GM18951 (cell line): ENCODE measurements around the gene DBX1.

Source experiments
- POLR2A ChIP-seq: IDR thresholded peaks from 4 replicates; pipeline ENCODE4 v1.6.1; 2011; ENCODE audit warnings: mild to moderate bottlenecking; ENCODE audit not compliant: insufficient read length, insufficient read depth; ENCODE audit errors: extremely low read depth
- in situ Hi-C: fragments of 300-500 bp; cut with MboI; formaldehyde crosslinking; loops from one replicate; pipeline ENCODE4 v1.12.0; 2022; ENCODE audit warnings: low sequenced_read_pairs, mixed read lengths, inconsistent platforms; ENCODE audit not compliant: unreplicated experiment

Gene DBX1

DNA sequence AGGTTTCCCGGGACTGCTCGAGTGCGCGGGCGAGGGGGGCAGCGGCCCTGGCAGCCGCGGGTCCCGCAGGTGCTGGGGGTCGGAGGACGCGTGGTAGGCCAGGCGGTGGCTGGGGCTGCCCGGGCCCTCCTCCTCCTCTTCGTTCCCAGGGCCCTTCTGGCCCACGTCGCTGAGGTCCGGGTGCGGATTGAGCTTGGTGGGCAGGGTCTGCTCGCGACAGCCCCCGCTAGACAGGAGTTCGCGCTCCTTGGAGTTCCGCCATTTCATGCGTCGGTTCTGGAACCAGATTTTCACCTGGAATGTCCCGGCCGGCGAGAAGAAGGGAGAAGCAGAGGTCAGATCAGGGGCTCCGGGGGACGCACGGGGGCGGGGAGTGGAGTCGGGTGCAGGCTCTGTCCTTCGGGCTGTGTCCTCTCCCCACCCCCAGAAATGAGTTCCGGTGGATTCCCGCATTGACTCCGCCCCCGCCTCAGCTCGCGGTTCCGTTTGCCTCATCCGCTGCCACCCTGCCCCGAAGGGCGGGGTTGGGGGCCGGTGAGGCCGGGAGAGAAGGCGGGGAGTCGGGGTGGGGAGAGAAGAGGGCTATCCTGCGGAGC is 3.9 kb downstream of the DBX1 start:
- in situ Hi-C loops: no loop called here
- no peak for TF ChIP-seq POLR2A

- in situ Hi-C loops: no loop called here
- TF ChIP-seq POLR2A: no peak
Measured at GRCh38 chr11:20155683-20156279, 4.5 kb downstream of the DBX1 start.

DNA sequence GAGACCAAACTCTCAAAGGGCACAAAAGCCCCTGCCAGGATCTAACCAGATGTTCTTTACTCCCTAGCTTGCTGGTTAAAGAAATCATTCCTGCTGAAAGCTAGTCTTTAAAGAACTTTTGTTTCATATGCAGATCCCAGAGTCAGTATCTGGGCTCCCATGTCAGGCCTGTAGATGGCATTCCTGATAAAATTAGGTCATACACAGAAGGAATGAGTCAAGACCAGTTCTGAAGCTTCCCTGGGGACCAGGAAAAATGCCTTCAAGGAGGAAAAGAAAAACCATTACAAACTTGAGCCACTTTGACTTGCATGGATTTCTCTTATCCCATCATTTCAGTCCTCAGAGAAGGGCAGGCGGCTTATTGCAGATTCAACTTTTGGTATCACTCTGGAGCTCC is 5.9 kb downstream of the DBX1 start:
- in situ Hi-C loops: no loop called here
- no peak for TF ChIP-seq POLR2A

GRCh38 chr11:20138707-20139106 is 21.6 kb downstream of the DBX1 start:
- in situ Hi-C loops: loop anchor here (25.0 kb wide), 1 partner anchor 474 kb away; no protein-coding TSS in a partner anchor
- TF ChIP-seq POLR2A: no peak

GRCh38 chr11:20137637-20138036 is 22.6 kb downstream of the DBX1 start:
- in situ Hi-C loops: loop anchor here (25.0 kb wide), 1 partner anchor 475 kb away; no protein-coding TSS in a partner anchor
- TF ChIP-seq POLR2A: no peak

- in situ Hi-C loops: loop anchor here (25.0 kb wide), 1 partner anchor 477 kb away; no protein-coding TSS in a partner anchor
- no peak for TF ChIP-seq POLR2A
Measured at GRCh38 chr11:20134991-20135736, 25.1 kb downstream of the DBX1 start.

GRCh38 chr11:20132667-20133039 is 27.6 kb downstream of the DBX1 start:
- TF ChIP-seq POLR2A: no peak
- in situ Hi-C loops: loop anchor here (25.0 kb wide), 1 partner anchor 480 kb away; no protein-coding TSS in a partner anchor

DNA sequence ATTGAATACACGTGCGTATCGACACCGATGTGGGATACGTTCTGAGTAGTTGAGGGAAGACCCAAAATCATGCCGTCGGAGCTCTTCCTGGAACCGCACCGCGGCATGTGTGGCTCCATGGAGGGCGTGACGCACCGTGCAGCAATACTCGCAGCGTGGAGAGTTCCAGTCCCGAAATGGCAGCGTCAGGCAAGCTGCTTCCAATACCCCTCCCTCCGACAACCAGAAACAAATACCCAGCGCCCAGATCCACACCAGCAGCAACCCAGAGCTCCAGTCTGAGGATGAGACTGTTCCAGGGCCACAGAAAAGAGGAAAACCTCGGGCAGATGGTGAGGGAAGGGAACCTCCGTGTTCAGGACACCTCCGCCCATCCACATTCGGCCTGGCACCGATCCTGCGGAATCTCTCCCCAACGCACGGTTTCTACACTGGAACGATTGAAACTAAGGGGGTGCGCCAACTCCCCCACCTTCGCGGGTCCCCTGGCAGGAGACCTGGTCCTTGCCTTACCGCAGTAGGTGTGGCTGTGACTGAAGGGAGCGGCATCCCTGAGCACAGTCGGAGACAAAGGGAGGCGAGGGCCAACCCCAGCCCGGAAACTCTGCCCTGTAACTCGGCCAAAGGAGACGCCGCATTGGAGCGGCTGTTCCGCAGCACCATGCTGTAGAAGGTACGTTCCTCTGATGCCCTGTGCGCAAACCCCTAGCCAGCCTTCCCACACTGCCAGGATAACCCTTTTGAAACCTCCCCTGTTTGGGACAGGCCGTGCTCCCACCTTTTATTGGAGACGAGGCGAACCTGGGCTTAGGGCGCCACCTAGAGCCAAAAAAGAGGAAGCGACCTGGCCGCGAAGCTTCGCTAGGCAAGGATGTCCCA is 28.2 kb downstream of the DBX1 start:
- in situ Hi-C loops: loop anchor here (25.0 kb wide), 1 partner anchor 480 kb away; no protein-coding TSS in a partner anchor
- TF ChIP-seq POLR2A: no peak

GRCh38 chr11:20129665-20130064 is 30.6 kb downstream of the DBX1 start:
- in situ Hi-C loops: loop anchor here (5.0 to 25.0 kb wide), 2 partner anchors 208 to 483 kb away; no protein-coding TSS in a partner anchor
- TF ChIP-seq POLR2A: no peak

- in situ Hi-C loops: loop anchor here (5.0 to 25.0 kb wide), 2 partner anchors 209 to 484 kb away; no protein-coding TSS in a partner anchor
Measured at GRCh38 chr11:20128528-20128825, 31.8 kb downstream of the DBX1 start.

DNA sequence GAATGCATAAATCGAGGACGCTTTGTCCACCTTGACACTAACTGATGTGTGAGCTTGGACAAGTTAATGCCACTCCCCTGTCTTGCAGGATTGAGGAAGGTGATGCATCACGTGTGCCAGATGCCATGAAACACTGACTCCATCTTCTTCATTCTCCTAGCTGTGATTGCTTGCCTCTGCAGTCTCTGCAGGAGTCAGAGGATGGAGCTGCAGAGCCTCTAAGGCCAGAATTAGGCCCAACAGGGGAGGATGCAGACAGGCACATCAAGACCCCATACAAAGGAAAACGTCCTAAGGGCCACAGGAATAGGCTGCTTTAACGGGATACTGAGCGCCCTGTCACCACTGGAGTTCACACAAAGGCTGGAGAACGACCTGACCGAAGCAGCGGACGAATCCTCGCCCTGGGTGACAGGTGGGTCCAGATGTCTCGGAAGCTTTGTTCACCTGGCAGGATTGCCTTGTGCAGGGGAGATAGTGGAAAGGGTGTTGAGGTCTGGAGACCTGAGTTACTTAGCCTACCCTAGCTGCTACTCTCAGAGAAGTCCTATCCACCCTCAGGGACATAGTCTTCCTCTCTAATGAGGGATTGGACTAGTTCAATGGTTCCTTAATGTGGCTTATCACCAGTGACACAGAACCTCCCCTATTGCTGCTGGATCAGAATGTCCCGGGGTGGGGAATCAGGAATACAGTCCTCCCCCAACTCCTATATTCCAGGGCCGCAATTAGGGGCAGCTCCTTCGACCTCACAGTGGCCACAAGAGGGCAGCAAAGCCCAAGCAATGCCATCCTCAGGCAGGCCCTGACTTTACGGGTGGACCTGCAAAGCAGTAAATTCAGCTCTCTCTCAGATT is 32.4 kb downstream of the DBX1 start:
- in situ Hi-C loops: loop anchor here (5.0 to 25.0 kb wide), 2 partner anchors 209 to 484 kb away; no protein-coding TSS in a partner anchor
- no peak for TF ChIP-seq POLR2A

GRCh38 chr11:20126724-20127123 is 33.6 kb downstream of the DBX1 start:
- TF ChIP-seq POLR2A: no peak
- in situ Hi-C loops: loop anchor here (5.0 to 25.0 kb wide), 2 partner anchors 211 to 486 kb away; no protein-coding TSS in a partner anchor
